ENCODE measurements around the gene EPHA3. TPM values are rescaled to one million over a fixed set of nuclear protein-coding genes. Genes with fewer than 3 reads are reported as not detected.
A peak's percentile ranks its signal among the peaks of the same experiment; 100 is the strongest.

The EPHA3 gene
- total RNA-seq, result 3.3 TPM

GRCh38 chr3:89107461-89108290 is at the start of gene EPHA3:
Gene EPHA3 (plus strand): TSS chr3:89107621. CDS start chr3:89107749, 128 bp downstream.
- Histone ChIP-seq H3K27ac (no peak within 1 kb of the TSS), H3K4me1 (no peaks in the 10 kb centered on the region), H3K27me3 (no peaks in the 10 kb centered on the region), H3K36me3 (no peaks in the 10 kb centered on the region), H3K4me3 (peak within 1 kb of the TSS; percentile 47 to 68), H3K9me3 (no peaks in the 10 kb centered on the region)
- intact Hi-C loops (cut with DNase I), result loop anchor here (10.0 kb wide), 1 partner anchor 903 kb away; no protein-coding TSS in a partner anchor
- DNase-seq (ENCODE audit: low spot score in 2 of 2), result peak in 1 of 2 donors; percentile 69
- TF ChIP-seq CTCF (IDR thresholded peaks at IDR 0.05), result no peak

GRCh38 chr3:89058371-89058770 is 49.0 kb upstream of the EPHA3 start:
- Histone ChIP-seq H3K4me1 (no peaks in the 10 kb centered on the region), H3K4me3 (no peak overlapping the region), H3K9me3 (no peaks in the 10 kb centered on the region), H3K27ac (no peak overlapping the region), H3K36me3 (no peaks in the 10 kb centered on the region), H3K27me3 (no peaks in the 10 kb centered on the region)
- DNase-seq (ENCODE audit: low spot score in 2 of 2), result no peak
- TF ChIP-seq CTCF (IDR thresholded peaks at IDR 0.05), result no peak
- intact Hi-C loops (cut with DNase I), result no loop called here

GRCh38 chr3:89059211-89059925 is 48.1 kb upstream of the EPHA3 start:
- no peak for TF ChIP-seq CTCF (IDR thresholded peaks at IDR 0.05)
- H3K4me1 ChIP-seq, result no peaks in the 10 kb centered on the region
- H3K9me3 ChIP-seq, result no peaks in the 10 kb centered on the region
- intact Hi-C loops (cut with DNase I), result no loop called here
- no peaks in the 10 kb centered on the region for H3K36me3 ChIP-seq
- no peak overlapping the region for H3K4me3 ChIP-seq
- DNase-seq (ENCODE audit: low spot score in 2 of 2), result no peak
- H3K27me3 ChIP-seq, result no peaks in the 10 kb centered on the region
- no peak overlapping the region for H3K27ac ChIP-seq

GRCh38 chr3:89061259-89061658 is 46.2 kb upstream of the EPHA3 start:
- H3K9me3 ChIP-seq, result no peaks in the 10 kb centered on the region
- no peaks in the 10 kb centered on the region for H3K27me3 ChIP-seq
- TF ChIP-seq CTCF (IDR thresholded peaks at IDR 0.05), result no peak
- no peaks in the 10 kb centered on the region for H3K4me1 ChIP-seq
- H3K27ac ChIP-seq, result no peak overlapping the region
- no peak overlapping the region for H3K4me3 ChIP-seq
- no peak for DNase-seq (ENCODE audit: low spot score in 2 of 2)
- intact Hi-C loops (cut with DNase I), result no loop called here
- H3K36me3 ChIP-seq, result no peaks in the 10 kb centered on the region

- H3K27me3 ChIP-seq, result no peaks in the 10 kb centered on the region
- H3K27ac ChIP-seq, result no peak overlapping the region
- no peaks in the 10 kb centered on the region for H3K36me3 ChIP-seq
- H3K9me3 ChIP-seq, result no peaks in the 10 kb centered on the region
- H3K4me3 ChIP-seq, result no peak overlapping the region
- no peaks in the 10 kb centered on the region for H3K4me1 ChIP-seq
- intact Hi-C loops (cut with DNase I), result no loop called here
- TF ChIP-seq CTCF (IDR thresholded peaks at IDR 0.05), result no peak
- DNase-seq (ENCODE audit: low spot score in 2 of 2), result no peak
Measured at GRCh38 chr3:89067736-89068135, 39.7 kb upstream of the EPHA3 start.

Data from ascending aorta (tissue), 2 donors.